Measurements from ENCODE around the gene DNAJB9.

Gene DNAJB9

GRCh38 chr7:108605559-108606201 is 36.0 kb downstream of the DNAJB9 start:
- no peak for DNase-seq (ENCODE audit: low spot score)

- DNase-seq (ENCODE audit: low spot score) = no peak
Observed at GRCh38 chr7:108609643-108610042, 40.0 kb downstream of the DNAJB9 start.

GRCh38 chr7:108611268-108611667 is 41.6 kb downstream of the DNAJB9 start:
- no peak for DNase-seq (ENCODE audit: low spot score)

GRCh38 chr7:108613147-108613948 is 43.7 kb downstream of the DNAJB9 start:
- peak; percentile 78 for DNase-seq (ENCODE audit: low spot score)

- no peak for DNase-seq (ENCODE audit: low spot score)
Observed at GRCh38 chr7:108613949-108614381, 44.3 kb downstream of the DNAJB9 start.

- no peak for DNase-seq (ENCODE audit: low spot score)
Observed at GRCh38 chr7:108614896-108615295, 45.2 kb downstream of the DNAJB9 start.

GRCh38 chr7:108618056-108618455 is 48.4 kb downstream of the DNAJB9 start:
- no peak for DNase-seq (ENCODE audit: low spot score)

GRCh38 chr7:108623220-108623619 is 53.5 kb downstream of the DNAJB9 start:
- no peak for DNase-seq (ENCODE audit: low spot score)

Data from hematopoietic multipotent progenitor cell treated with erythropoietin and hydrocortisone succinate and interleukin-3 and kit ligand, for 15 days (in vitro differentiated cells).